Nephron progenitor cell (in vitro differentiated cells): ENCODE data around the gene TTC36.
"Not testable (repeated sequence)": the region's sequence is repeated elsewhere in the genome, so short reads cannot be mapped to it uniquely, and the experiment has no call there.

Experiments used
- DNase-seq: peaks from one replicate; pipeline ENCODE4 v3.0.0; 2021
- H3K27ac Mint-ChIP-seq: 2 replicates; pipeline ENCODE4 v1.8.0; 2021; ENCODE audit warnings: mild to moderate bottlenecking, moderate library complexity, mixed read lengths
- H3K27me3 Mint-ChIP-seq: 2 replicates; pipeline ENCODE4 v1.8.0; 2021; ENCODE audit warnings: mild to moderate bottlenecking, low read depth, mixed read lengths; ENCODE audit not compliant: poor library complexity
- H3K36me3 Mint-ChIP-seq: 2 replicates; pipeline ENCODE4 v1.8.0; 2021; ENCODE audit warnings: low read depth, mixed read lengths
- H3K4me1 Mint-ChIP-seq: 2 replicates; pipeline ENCODE4 v1.8.0; 2021; ENCODE audit warnings: mixed read lengths
- H3K4me3 Mint-ChIP-seq: 2 replicates; pipeline ENCODE4 v1.8.0; 2021; ENCODE audit warnings: mild to moderate bottlenecking, moderate library complexity, mixed read lengths
- H3K9me3 Mint-ChIP-seq: 2 replicates; pipeline ENCODE4 v1.8.0; 2021; ENCODE audit warnings: mild to moderate bottlenecking, moderate library complexity, mixed read lengths
- CTCF ChIP-seq: fragments of 200-600 bp; sonication (generic); IDR thresholded peaks from 2 replicates; pipeline ENCODE4 v1.5.0; 2021; ENCODE audit warnings: antibody characterized with exemption

TTC36 gene

GRCh38 chr11:118569670-118570069, 42.4 kb downstream of the TTC36 start:
- Mint-ChIP-seq H3K9me3 (no peaks in the 10 kb centered on the region), H3K27ac (no peak overlapping the region), H3K4me1 (peaks cover 32% of the 10 kb centered on the region), H3K36me3 (no peaks in the 10 kb centered on the region), H3K4me3 (no peak overlapping the region), H3K27me3 (no peaks in the 10 kb centered on the region)
- no peak for TF ChIP-seq CTCF
- no peak for DNase-seq

GRCh38 chr11:118570787-118571186, 43.5 kb downstream of the TTC36 start:
- Mint-ChIP-seq H3K4me3 (no peak overlapping the region), H3K27me3 (no peaks in the 10 kb centered on the region), H3K4me1 (peaks cover 33% of the 10 kb centered on the region), H3K27ac (no peak overlapping the region), H3K9me3 (no peaks in the 10 kb centered on the region), H3K36me3 (no peaks in the 10 kb centered on the region)
- no peak for DNase-seq
- no peak for TF ChIP-seq CTCF

- not testable (repeated sequence) for H3K36me3 Mint-ChIP-seq, H3K9me3 Mint-ChIP-seq, DNase-seq, H3K27me3 Mint-ChIP-seq
- Mint-ChIP-seq H3K4me1 (peaks cover 35% of the 10 kb centered on the region), H3K27ac (peak overlapping the region; percentile 57), H3K4me3 (peak overlapping the region; percentile 98)
Observed at GRCh38 chr11:118571701-118572060, 44.4 kb downstream of the TTC36 start.

- Mint-ChIP-seq H3K36me3 (peaks cover 5% of the 10 kb centered on the region), H3K9me3 (no peaks in the 10 kb centered on the region), H3K27ac (peak within 1 kb of the TSS; percentile 97), H3K4me1 (peaks cover 35% of the 10 kb centered on the region), H3K4me3 (peak within 1 kb of the TSS; percentile 98), H3K27me3 (no peaks in the 10 kb centered on the region)
- TF ChIP-seq CTCF: no peak
- DNase-seq: peak; percentile 71
Observed at GRCh38 chr11:118572061-118572980, 45.0 kb downstream of the TTC36 start, which contains the start of gene ARCN1. ARCN1 (plus strand) TSS chr11:118572409; CDS start chr11:118572548, 139 bp downstream.

DNA sequence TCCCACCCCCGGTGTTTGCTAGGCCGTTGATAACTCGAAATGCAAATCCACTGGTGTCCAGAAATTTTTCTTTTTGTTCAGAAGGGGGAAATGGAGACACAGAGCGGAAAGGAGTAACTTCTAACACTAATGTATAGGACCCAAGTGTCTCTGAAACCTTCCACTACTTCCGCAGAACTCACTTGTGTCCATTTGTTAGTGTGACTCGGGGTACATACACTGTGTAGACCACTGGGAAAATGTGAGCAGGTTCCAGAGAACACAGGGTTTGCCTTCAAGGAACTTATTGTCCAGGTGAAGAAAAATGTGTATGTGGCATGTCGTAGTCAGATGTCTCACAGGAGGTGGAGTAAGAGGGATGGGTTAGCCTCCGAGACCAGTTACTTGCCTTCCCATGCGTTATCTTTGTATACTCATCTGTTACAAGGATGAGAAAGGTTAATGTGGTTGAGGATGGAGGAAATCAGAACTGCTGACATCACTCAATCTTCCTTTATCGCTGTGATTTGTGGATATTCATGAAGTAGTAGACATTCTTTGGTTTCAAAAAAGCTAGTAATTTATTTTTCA, 45.8 kb downstream of the TTC36 start:
- DNase-seq: no peak
- Mint-ChIP-seq H3K9me3 (no peaks in the 10 kb centered on the region), H3K27ac (peak overlapping the region; percentile 97), H3K4me3 (peak overlapping the region; percentile 98), H3K4me1 (peaks cover 35% of the 10 kb centered on the region), H3K27me3 (no peaks in the 10 kb centered on the region), H3K36me3 (peaks cover 9% of the 10 kb centered on the region)
- TF ChIP-seq CTCF: no peak

DNA sequence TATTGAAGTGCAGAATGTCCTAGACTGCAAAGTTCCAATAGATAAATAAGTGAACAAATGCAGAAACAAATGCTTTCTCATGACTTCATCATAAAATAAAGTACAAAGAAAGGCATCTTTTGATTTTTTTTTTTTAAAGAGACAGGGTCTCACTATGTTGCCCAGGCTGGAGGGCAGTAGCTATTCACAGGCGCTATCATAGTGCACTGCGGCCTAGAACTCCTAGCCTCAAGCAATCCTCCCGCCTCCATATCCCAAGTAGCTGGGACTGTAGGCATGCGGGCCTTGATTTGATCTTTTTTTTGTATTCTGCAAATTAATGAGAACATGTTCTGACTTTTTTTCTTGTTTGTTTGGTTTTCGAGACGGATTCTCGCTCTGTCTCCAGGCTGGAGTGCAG, 47.4 kb downstream of the TTC36 start:
- TF ChIP-seq CTCF: no peak
- no peak overlapping the region for H3K27ac Mint-ChIP-seq

DNA sequence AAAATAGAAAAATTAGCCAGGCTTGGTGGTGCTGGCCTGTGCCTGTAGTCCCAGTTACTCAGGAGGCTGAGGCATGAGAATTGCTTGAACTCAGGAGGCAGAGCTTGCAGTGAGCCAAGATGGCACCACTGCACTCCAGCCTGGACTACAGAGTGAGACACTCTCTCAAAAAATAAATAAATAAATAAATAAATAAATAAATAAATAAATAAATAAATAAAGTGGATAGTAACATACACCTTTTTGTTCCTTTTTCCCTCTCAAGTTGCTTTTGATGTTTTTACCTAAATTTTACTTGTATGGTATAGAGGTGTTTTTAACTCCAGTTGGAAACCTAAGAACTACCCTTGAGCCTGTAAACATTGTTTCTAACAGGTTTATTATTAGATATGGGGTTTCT, 50.7 kb downstream of the TTC36 start:
- peaks cover 21% of the 10 kb centered on the region for H3K36me3 Mint-ChIP-seq
- peaks cover 28% of the 10 kb centered on the region for H3K4me1 Mint-ChIP-seq
- H3K9me3 Mint-ChIP-seq, H3K27me3 Mint-ChIP-seq, H3K27ac Mint-ChIP-seq, H3K4me3 Mint-ChIP-seq, DNase-seq: not testable (repeated sequence)

More for the DNA sequence above, 47.4 kb downstream of the TTC36 start:
- Mint-ChIP-seq H3K4me3 (peak overlapping the region; percentile 74), H3K9me3 (no peaks in the 10 kb centered on the region), H3K4me1 (peaks cover 35% of the 10 kb centered on the region), H3K27me3 (no peaks in the 10 kb centered on the region), H3K36me3 (peaks cover 13% of the 10 kb centered on the region)
- no peak for DNase-seq
